Sigmoid colon (tissue), 7 donors: ENCODE measurements around the gene YJEFN3. TPM values are rescaled to one million over a fixed set of nuclear protein-coding genes. Genes with fewer than 3 reads are reported as not detected.

Experiments used
- DNase-seq: peaks from one replicate; pipeline ENCODE4 v3.0.0-alpha.2; 2019
- H3K27ac ChIP-seq, 4 donors: fragments of 200-600 bp; sonication (generic); one replicate each; pipeline ENCODE4 v1.5.1; 2016 to 2019; ENCODE audit warnings: mild to moderate bottlenecking in 1 of 4
- H3K27me3 ChIP-seq, 3 donors: fragments of 200-600 bp; sonication (generic); one replicate each; pipeline ENCODE4 v1.5.1; 2019; ENCODE audit warnings: mild to moderate bottlenecking in 1 of 3
- H3K36me3 ChIP-seq, 4 donors: fragments of 200-600 bp; sonication (generic); one replicate each; pipeline ENCODE4 v1.5.1; 2016 to 2019
- H3K4me1 ChIP-seq, 4 donors: fragments of 200-600 bp; sonication (generic); one replicate each; pipeline ENCODE4 v1.5.1; 2017 to 2019
- H3K4me3 ChIP-seq, 4 donors: fragments of 200-600 bp; sonication (generic); one replicate each; pipeline ENCODE4 v1.5.1; 2017 to 2019; ENCODE audit warnings: mild to moderate bottlenecking in 2 of 4, moderate library complexity in 1 of 4
- H3K9me3 ChIP-seq, 4 donors: fragments of 200-600 bp in 3 of 4; sonication (generic) in 3 of 4; one replicate each; pipeline versions ENCODE4 v1.5.1 to v1.6.1; 2013 to 2019
- EP300 ChIP-seq, 4 donors: sonication (generic); formaldehyde crosslinking; IDR thresholded peaks; one replicate each; pipeline ENCODE4 v1.6.1; 2017; ENCODE audit warnings: antibody characterized with exemption in 4 of 4
- POLR2A ChIP-seq, 2 donors: fragments of 450-650 bp; IDR thresholded peaks; one replicate each; pipeline ENCODE4 v1.6.1; 2016; ENCODE audit warnings: antibody characterized with exemption in 2 of 2, mild to moderate bottlenecking in 2 of 2, moderate library complexity in 2 of 2
- POLR2AphosphoS5 ChIP-seq, 4 donors: sonication (generic); formaldehyde crosslinking; IDR thresholded peaks; one replicate each; pipeline ENCODE4 v1.6.1; 2017; ENCODE audit warnings: antibody characterized with exemption in 4 of 4
- WGBS, 2 donors: extraction: QIAGEN DNeasy Blood & Tissue Kit; methylation state at CpG; one replicate each; pipeline ENCODE4 v1.1.7; 2013; 5-methylcytosine and 5-hydroxymethylcytosine counted together
- intact Hi-C: fragments of 100-400 bp; cut with DNase I; formaldehyde crosslinking; loops from one replicate; pipeline ENCODE4 v1.15.1; 2023
- polyA plus RNA-seq, 3 donors: library from polyadenylated mRNA; stranded (reverse); fragments of 200-250 nt; gene quantifications; one replicate each; pipeline ENCODE4 v1.2.3, GENCODE V29; 2013
- total RNA-seq, 4 donors: library from RNA; depleted of rRNA; stranded (reverse); fragments of >200 nt; gene quantifications; one replicate each; pipeline ENCODE4 v1.1.0, GENCODE V29; 2016
- TF ChIP-seq, protein P1 (sequence below), 4 experiments: fragments of 450-650 bp in 3 of 4; fragments of 200-600 bp in 1 of 4; IDR thresholded peaks; one replicate each; pipeline ENCODE4 v1.5.1; 2016 to 2019; ENCODE audit warnings: antibody characterized with exemption in 4 of 4, mild to moderate bottlenecking in 3 of 4, moderate library complexity in 2 of 4
- donor health status: healthy with polysubstance abuse.
- donor health status: Bipolar disorder and iron deficiency.
- donor health status: healthy.

The YJEFN3 gene
- total and polyA plus RNA-seq, 7 donors, result 0.71 to 14.4 (median 2.2) TPM; not detected in 2

DNA sequence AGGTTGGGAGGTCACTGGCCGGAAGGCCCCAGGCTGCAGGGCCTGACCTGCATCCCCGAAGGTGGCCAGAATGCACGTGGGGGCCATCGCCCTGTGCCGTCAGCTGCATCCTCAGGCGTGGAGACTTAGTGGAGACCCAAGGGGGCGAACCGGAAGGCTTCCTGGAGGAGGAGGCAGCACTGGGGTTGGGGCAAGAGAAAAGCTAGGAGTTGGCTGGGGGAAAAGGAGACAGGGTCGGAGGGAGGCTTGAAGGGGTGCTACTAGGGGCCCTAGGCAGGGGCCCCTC is 1.4 kb upstream of the YJEFN3 start:
- H3K27me3 ChIP-seq, result no peaks in the 10 kb centered on the region
- DNase-seq, result no peak
- H3K27ac ChIP-seq, result no peak overlapping the region
- TF ChIP-seq POLR2A (IDR thresholded peaks at IDR 0.05) (no peak), EP300 (IDR thresholded peaks at IDR 0.05) (no peak), POLR2AphosphoS5 (IDR thresholded peaks at IDR 0.05) (no peak)
- TF ChIP-seq, protein P1, sequence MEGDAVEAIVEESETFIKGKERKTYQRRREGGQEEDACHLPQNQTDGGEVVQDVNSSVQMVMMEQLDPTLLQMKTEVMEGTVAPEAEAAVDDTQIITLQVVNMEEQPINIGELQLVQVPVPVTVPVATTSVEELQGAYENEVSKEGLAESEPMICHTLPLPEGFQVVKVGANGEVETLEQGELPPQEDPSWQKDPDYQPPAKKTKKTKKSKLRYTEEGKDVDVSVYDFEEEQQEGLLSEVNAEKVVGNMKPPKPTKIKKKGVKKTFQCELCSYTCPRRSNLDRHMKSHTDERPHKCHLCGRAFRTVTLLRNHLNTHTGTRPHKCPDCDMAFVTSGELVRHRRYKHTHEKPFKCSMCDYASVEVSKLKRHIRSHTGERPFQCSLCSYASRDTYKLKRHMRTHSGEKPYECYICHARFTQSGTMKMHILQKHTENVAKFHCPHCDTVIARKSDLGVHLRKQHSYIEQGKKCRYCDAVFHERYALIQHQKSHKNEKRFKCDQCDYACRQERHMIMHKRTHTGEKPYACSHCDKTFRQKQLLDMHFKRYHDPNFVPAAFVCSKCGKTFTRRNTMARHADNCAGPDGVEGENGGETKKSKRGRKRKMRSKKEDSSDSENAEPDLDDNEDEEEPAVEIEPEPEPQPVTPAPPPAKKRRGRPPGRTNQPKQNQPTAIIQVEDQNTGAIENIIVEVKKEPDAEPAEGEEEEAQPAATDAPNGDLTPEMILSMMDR (IDR thresholded peaks at IDR 0.05), result no peak
- peaks cover 0 to 22% (median 17%) of the 10 kb centered on the region in 4 donors for H3K4me1 ChIP-seq
- no peaks in the 10 kb centered on the region for H3K9me3 ChIP-seq
- intact Hi-C loops, result no loop called here
- no peak overlapping the region for H3K4me3 ChIP-seq
- peaks cover 0 to 44% (median 8%) of the 10 kb centered on the region in 4 donors for H3K36me3 ChIP-seq
- 96% methylated on average over 9 of the region's 9 CpGs for WGBS, 2 donors

DNA sequence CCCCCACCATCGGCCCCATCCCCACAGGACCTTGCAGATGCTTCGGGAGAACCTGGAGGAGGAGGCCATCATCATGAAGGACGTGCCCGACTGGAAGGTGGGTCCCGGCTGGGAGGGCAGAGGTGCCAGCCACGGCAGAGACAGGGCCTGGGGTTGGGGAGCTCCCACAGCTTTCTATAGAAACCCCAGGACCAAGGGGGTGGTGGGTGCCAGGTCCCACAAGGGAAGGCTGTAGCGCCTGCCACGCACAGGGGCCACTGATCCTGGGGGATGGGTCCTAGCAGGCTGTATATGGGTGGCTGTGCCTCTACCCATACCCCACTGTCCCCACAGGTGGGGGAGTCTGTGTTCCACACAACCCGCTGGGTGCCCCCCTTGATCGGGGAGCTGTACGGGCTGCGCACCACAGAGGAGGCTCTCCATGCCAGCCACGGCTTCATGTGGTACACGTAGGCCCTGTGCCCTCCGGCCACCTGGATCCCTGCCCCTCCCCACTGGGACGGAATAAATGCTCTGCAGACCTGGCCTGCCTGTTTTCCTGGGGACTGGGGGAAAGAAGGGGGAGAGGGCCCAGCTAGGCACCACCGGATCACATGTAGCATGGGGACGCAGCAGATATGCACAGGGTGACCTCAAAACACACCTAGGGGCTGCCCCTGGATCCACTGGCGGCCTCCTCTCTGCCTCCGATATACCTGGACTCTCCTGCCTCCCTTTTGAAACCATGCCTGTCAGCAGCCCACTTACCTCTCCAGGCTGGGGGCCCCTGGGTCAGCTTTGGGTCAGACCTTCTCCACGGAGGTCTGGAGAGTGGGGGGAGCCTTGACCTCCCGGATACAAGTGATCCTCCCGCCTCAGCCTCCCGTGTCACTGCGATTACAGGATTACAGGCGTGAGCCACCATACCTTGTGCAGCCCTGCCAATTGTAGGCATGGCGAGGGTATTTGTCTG is 761 bp upstream of the YJEFN3 start:
- H3K9me3 ChIP-seq, result no peaks in the 10 kb centered on the region
- intact Hi-C loops, result no loop called here
- H3K4me3 ChIP-seq, result no peak overlapping the region
- H3K4me1 ChIP-seq, result peaks cover 0 to 26% (median 18%) of the 10 kb centered on the region in 4 donors
- H3K36me3 ChIP-seq, result peaks cover 0 to 44% (median 8%) of the 10 kb centered on the region in 4 donors
- DNase-seq, result no peak
- no peaks in the 10 kb centered on the region for H3K27me3 ChIP-seq
- 93 to 94% methylated on average over 27 of the region's 27 CpGs for WGBS, 2 donors
- no peak for TF ChIP-seq POLR2AphosphoS5 (IDR thresholded peaks at IDR 0.05)
- TF ChIP-seq, protein P1 (IDR thresholded peaks at IDR 0.05), result no peak
- no peak overlapping the region for H3K27ac ChIP-seq

DNA sequence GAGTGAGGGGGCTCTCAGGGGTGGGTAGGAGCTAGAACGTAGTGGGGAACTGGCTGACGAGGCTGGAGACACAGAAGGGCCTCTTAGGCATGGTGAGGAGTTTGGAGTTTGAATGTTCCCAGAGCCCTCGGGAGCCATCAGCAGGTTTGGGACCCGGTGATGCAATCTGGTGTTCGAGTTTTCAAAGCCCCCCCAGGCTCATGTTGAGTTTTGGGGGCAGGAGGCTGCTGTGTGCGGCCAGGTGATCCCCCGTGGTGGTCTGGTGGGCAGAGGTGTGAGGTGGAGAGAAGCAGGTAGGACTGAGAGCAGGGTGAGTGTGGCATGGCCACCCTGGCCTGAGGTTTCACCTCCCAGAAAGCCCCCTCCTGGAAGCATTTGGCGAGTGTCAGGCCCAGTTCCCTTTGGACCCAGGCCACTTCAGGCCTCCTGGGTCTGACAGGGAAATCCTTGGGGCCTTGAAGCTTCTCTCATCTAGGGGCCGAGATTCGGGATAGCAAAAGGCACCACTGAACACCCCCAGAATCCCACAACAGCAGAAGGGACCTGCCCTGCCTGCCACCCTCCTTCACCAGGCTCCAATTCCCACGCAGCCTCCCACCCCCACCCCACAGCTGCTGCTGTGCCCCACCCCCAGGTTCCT is 1.2 kb downstream of the YJEFN3 start:
- WGBS, 2 donors, result 79 to 85% methylated on average over 11 of the region's 11 CpGs
- Histone ChIP-seq H3K27ac (no peak overlapping the region), H3K27me3 (no peaks in the 10 kb centered on the region), H3K36me3 (peaks cover 0 to 31% (median 4%) of the 10 kb centered on the region in 4 donors), H3K4me1 (peaks cover 0 to 26% (median 18%) of the 10 kb centered on the region in 4 donors), H3K4me3 (no peak overlapping the region), H3K9me3 (no peaks in the 10 kb centered on the region)
- DNase-seq, result no peak
- TF ChIP-seq POLR2A (IDR thresholded peaks at IDR 0.05) (no peak), POLR2AphosphoS5 (IDR thresholded peaks at IDR 0.05) (no peak), EP300 (IDR thresholded peaks at IDR 0.05) (no peak)
- TF ChIP-seq, protein P1 (IDR thresholded peaks at IDR 0.05), result no peak
- intact Hi-C loops, result loop anchor here (5.0 kb wide), 1 partner anchor 132 kb away; the partner anchor contains the start of gene ATP13A1

DNA sequence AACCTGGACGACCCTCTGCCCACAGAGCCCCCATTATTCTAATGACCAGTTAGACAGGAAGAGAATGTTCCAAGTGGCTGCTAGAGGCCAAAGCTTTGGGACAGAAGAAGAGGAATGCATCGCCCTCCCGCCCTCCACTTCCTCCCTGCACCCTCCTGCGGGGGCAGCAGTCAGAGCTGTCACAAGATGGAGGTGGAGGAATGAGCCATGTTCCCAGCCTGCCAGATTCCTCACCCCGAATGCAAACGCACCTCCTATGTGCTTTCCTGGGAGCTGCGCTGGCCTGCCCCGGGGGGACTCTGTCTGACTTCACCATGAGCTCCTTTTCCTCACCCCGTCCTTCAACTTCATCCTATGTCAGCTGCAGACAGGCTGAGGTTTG is 1.7 kb downstream of the YJEFN3 start:
- intact Hi-C loops, result loop anchor here (5.0 kb wide), 1 partner anchor 132 kb away; the partner anchor contains the start of gene ATP13A1
- TF ChIP-seq EP300 (IDR thresholded peaks at IDR 0.05) (no peak), POLR2AphosphoS5 (IDR thresholded peaks at IDR 0.05) (no peak), POLR2A (IDR thresholded peaks at IDR 0.05) (no peak)
- TF ChIP-seq, protein P1 (IDR thresholded peaks at IDR 0.05), result no peak
- Histone ChIP-seq H3K4me3 (no peak overlapping the region), H3K9me3 (no peaks in the 10 kb centered on the region), H3K36me3 (peaks cover 0 to 27% (median 4%) of the 10 kb centered on the region in 4 donors), H3K27me3 (no peaks in the 10 kb centered on the region), H3K4me1 (peaks cover 0 to 26% (median 18%) of the 10 kb centered on the region in 4 donors), H3K27ac (no peak overlapping the region)
- DNase-seq, result no peak
- WGBS, 2 donors, result 70 to 75% methylated on average over 9 of the region's 9 CpGs
